Activated naive CD4-positive, alpha-beta T cell treated with anti-CD3 and anti-CD28 coated beads for 36 hours (primary cell): ENCODE data around the gene GPC6. TPM values are rescaled to one million over a fixed set of nuclear protein-coding genes. Genes with fewer than 3 reads are reported as not detected.

Source experiments
- CTCF ChIA-PET: fragments of 350-600 bp; sonication (Branson Sonifier 250); formaldehyde crosslinking; loops from one replicate; lab custom pipeline; 2021; ENCODE audit warnings: antibody characterized with exemption; lab: Charles Lee
- DNase-seq: peaks from one replicate; pipeline ENCODE4 v3.0.0-alpha.2; 2020
- H3K27ac Mint-ChIP-seq: one replicate; pipeline ENCODE4 v1.8.0; 2021; ENCODE audit warnings: mild to moderate bottlenecking, mixed read lengths
- H3K27me3 Mint-ChIP-seq: one replicate; pipeline ENCODE4 v1.8.0; 2021; ENCODE audit warnings: low read depth, mixed read lengths
- H3K36me3 Mint-ChIP-seq: one replicate; pipeline ENCODE4 v1.8.0; 2021; ENCODE audit warnings: low read depth, mixed read lengths
- H3K4me1 Mint-ChIP-seq: one replicate; pipeline ENCODE4 v1.8.0; 2021; ENCODE audit warnings: low read depth, mixed read lengths
- H3K4me3 Mint-ChIP-seq: one replicate; pipeline ENCODE4 v1.8.0; 2021; ENCODE audit warnings: mild to moderate bottlenecking, moderate library complexity, mixed read lengths
- H3K9me3 Mint-ChIP-seq: one replicate; pipeline ENCODE4 v1.8.0; 2021; ENCODE audit warnings: mixed read lengths
- intact Hi-C: fragments of 100-400 bp; cut with micrococcal nuclease; formaldehyde crosslinking; loops from one replicate; pipeline ENCODE4 v1.15.1; 2023
- total RNA-seq, 2 experiments: library from RNA; stranded (reverse); gene quantifications; one replicate each; pipeline ENCODE4 v1.2.3, GENCODE V29; 2021

Gene GPC6
- total RNA-seq, 2 experiments from 2014 or later, result not detected

DNA sequence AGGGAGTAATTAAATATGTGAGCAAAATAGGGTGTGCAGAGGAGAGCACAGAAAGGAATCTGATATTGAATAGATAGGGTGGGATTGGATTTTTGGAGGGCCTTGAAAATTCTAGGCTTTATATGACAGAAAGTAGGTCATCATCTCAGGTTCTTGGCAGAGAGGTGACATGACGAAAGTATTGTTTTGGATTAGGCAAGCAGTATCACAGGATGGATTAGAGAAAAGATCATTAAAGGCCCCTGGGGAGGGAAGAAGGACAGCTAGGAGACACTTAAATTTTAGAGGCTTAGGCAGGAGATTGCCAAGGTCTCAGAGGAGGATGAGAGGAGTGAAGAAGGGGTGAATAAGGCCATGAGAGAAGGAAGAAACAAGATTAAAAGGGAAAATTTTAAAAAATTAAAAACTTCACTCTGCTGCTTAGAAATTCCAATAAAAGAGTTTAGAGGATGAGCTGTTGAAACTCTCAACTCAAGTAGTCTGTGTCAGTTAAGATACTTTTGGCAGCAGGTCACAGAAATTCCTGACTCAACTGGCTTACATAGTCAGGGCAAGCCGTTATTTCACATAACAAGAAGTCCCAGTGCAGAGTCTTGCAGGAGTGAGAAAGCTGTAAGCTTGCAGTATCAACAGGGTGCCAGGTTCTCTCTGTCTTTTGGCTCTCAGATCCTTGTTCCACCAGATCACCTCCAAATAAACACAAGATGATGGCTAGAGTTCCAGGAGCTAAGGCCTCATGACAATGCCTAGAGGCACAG lies 8.8 kb downstream of the GPC6 start:
- CTCF ChIA-PET, result no interaction called here

DNA sequence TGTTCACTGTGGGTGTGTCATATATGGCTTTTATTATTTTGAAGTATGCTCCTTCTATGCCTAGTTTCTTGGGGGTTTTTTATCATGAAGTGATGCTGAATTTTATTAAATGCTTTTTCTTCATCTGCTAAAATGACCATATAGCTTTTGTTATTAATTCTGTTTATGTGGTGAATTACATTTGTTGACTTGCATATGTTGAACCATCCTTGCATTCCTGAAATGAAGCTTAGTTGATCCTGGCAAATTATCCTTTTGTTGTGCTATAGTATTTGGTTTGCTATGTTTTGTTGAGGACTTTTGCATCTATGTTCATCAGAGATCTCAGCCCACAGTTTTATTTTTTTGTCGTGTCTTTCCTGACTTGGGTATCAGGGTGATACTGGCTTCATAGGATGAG lies 12.1 kb downstream of the GPC6 start:
- H3K27ac Mint-ChIP-seq, result no peak overlapping the region
- intact Hi-C loops, result no loop called here
- H3K36me3 Mint-ChIP-seq, result no peaks in the 10 kb centered on the region
- DNase-seq, result no peak
- CTCF ChIA-PET, result no interaction called here
- H3K9me3 Mint-ChIP-seq, result peaks cover 25% of the 10 kb centered on the region
- no peak overlapping the region for H3K4me3 Mint-ChIP-seq
- peaks cover 4% of the 10 kb centered on the region for H3K27me3 Mint-ChIP-seq
- H3K4me1 Mint-ChIP-seq, result no peaks in the 10 kb centered on the region

More for the DNA sequence above, 8.8 kb downstream of the GPC6 start:
- no peak for DNase-seq
- no peaks in the 10 kb centered on the region for H3K36me3 Mint-ChIP-seq
- no peaks in the 10 kb centered on the region for H3K4me1 Mint-ChIP-seq
- H3K27me3 Mint-ChIP-seq, result peaks cover 10% of the 10 kb centered on the region
- H3K4me3 Mint-ChIP-seq, result no peak overlapping the region
- no peak overlapping the region for H3K27ac Mint-ChIP-seq
- intact Hi-C loops, result no loop called here
- peaks cover 25% of the 10 kb centered on the region for H3K9me3 Mint-ChIP-seq

- CTCF ChIA-PET, result no interaction called here
- Mint-ChIP-seq H3K4me1 (no peaks in the 10 kb centered on the region), H3K27me3 (peaks cover 13% of the 10 kb centered on the region), H3K9me3 (peaks cover 14% of the 10 kb centered on the region), H3K36me3 (no peaks in the 10 kb centered on the region), H3K27ac (no peak overlapping the region), H3K4me3 (no peak overlapping the region)
- no peak for DNase-seq
- intact Hi-C loops, result no loop called here
These were observed 16.9 kb downstream of the GPC6 start for GRCh38 chr13:93243375-93244063.

- Mint-ChIP-seq H3K9me3 (peaks cover 6% of the 10 kb centered on the region), H3K27ac (no peak overlapping the region), H3K4me3 (no peak overlapping the region), H3K27me3 (peaks cover 13% of the 10 kb centered on the region), H3K36me3 (no peaks in the 10 kb centered on the region), H3K4me1 (no peaks in the 10 kb centered on the region)
- intact Hi-C loops, result no loop called here
- no peak for DNase-seq
- CTCF ChIA-PET, result no interaction called here
These were observed 17.7 kb downstream of the GPC6 start for GRCh38 chr13:93244141-93244917.

- H3K4me3 Mint-ChIP-seq, result no peak overlapping the region
These were observed 18.3 kb downstream of the GPC6 start for GRCh38 chr13:93244918-93245280.

GRCh38 chr13:93246069-93246468 lies 19.5 kb downstream of the GPC6 start:
- Mint-ChIP-seq H3K9me3 (no peaks in the 10 kb centered on the region), H3K4me1 (no peaks in the 10 kb centered on the region), H3K36me3 (no peaks in the 10 kb centered on the region), H3K27me3 (peaks cover 15% of the 10 kb centered on the region), H3K4me3 (no peak overlapping the region), H3K27ac (no peak overlapping the region)
- CTCF ChIA-PET, result no interaction called here
- intact Hi-C loops, result no loop called here
- no peak for DNase-seq

More at GRCh38 chr13:93244918-93245280, 18.3 kb downstream of the GPC6 start:
- Mint-ChIP-seq H3K27me3 (peaks cover 13% of the 10 kb centered on the region), H3K27ac (no peak overlapping the region), H3K36me3 (no peaks in the 10 kb centered on the region), H3K9me3 (peaks cover 3% of the 10 kb centered on the region), H3K4me1 (no peaks in the 10 kb centered on the region)
- DNase-seq, result no peak
- intact Hi-C loops, result no loop called here
- CTCF ChIA-PET, result no interaction called here

DNA sequence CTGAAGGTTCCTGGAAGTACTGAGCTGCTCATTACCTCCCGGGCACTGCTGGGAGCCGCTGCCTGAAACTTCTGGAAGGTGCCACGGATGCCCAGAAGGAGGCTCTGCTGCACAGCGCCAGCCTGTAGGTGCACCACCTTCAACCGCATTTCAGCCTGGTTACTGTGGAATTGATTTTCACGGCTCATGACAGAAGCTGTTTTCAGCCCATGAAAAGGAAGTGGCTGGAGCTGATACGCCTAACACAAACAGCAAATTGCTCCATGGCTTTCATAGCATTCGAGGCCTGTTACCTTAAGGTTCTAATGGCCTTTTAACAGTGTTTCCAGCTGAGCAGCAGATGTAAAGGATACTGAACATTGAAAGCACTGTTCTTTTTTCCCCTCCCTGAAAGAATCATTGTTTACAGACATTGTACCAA lies 22.0 kb downstream of the GPC6 start:
- H3K27me3 Mint-ChIP-seq, result peaks cover 15% of the 10 kb centered on the region
- intact Hi-C loops, result no loop called here
- H3K4me3 Mint-ChIP-seq, result no peak overlapping the region
- no peak for DNase-seq
- no peaks in the 10 kb centered on the region for H3K4me1 Mint-ChIP-seq
- CTCF ChIA-PET, result no interaction called here
- no peaks in the 10 kb centered on the region for H3K9me3 Mint-ChIP-seq
- H3K27ac Mint-ChIP-seq, result no peak overlapping the region
- no peaks in the 10 kb centered on the region for H3K36me3 Mint-ChIP-seq

DNA sequence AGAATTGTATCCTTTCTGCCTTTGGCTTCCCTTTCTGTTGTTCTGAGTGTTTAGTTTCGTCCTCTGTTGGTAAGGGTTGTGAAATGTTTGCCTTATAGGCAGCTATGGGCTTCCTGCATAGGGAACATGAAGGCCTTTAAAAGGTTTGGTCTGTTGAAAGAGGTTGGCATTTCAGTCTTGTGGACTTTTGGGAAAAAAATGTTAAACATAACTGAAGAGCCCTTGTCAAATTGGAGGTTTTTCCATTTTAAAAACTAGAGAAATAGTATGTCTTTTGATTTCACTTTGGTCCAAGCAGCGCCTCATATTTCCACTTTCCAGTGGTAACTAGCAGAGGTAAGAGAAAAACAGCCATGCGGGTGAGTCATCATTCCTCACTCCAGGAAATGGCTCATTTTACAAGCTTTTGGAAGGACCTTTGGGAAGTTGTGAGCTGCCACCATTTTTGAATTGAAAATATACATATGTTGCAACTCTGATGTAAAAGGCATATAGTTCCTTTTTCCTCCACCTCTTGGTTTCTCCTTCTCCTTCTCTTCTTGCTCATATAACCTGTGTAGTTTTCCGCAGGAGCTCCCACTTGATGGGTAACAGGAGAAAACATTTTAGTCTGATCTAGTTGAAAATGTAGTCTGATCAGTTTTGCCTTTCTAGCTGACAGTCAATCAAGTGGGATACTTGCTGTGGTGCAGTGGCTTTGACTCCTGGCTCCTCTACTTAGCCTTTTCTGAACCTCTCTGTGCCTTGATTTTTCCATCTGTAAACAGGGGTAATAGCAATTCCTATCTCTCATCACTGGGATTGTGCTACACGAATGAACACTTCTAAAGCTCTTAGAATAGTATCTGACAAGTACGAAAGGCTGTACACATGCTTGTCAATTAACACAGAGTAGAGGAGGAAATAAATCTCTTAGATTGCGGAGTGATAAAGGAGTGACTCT lies 23.0 kb downstream of the GPC6 start:
- H3K27ac Mint-ChIP-seq, result no peak overlapping the region
- intact Hi-C loops, result no loop called here
- CTCF ChIA-PET, result no interaction called here
- no peaks in the 10 kb centered on the region for H3K36me3 Mint-ChIP-seq
- no peaks in the 10 kb centered on the region for H3K9me3 Mint-ChIP-seq
- no peaks in the 10 kb centered on the region for H3K4me1 Mint-ChIP-seq
- no peak overlapping the region for H3K4me3 Mint-ChIP-seq
- H3K27me3 Mint-ChIP-seq, result peaks cover 13% of the 10 kb centered on the region
- DNase-seq, result no peak

DNA sequence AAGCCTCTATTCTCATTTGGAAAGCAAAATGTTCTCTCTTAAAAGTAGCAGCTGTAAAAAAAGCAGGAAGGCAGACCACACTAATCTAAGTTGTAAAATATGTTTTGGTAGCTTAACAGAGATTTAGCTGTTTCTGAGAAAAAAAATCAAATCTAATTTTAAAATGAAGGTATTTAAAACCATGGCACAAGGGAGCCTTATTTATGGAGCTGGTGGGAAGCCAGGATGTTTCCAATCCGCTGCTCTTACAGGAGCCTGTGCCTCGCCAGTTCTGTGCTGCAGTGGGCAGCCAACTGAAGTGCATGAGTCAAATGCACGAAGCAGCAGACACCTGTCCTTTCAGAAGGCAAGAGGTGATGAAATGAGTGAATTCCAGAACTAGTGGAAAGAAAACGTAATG lies 28.2 kb downstream of the GPC6 start:
- Mint-ChIP-seq H3K27me3 (peaks cover 2% of the 10 kb centered on the region), H3K27ac (no peak overlapping the region), H3K4me1 (no peaks in the 10 kb centered on the region), H3K4me3 (no peak overlapping the region), H3K36me3 (no peaks in the 10 kb centered on the region), H3K9me3 (no peaks in the 10 kb centered on the region)
- CTCF ChIA-PET, result no interaction called here
- no peak for DNase-seq
- intact Hi-C loops, result no loop called here

- H3K27ac Mint-ChIP-seq, result no peak overlapping the region
- H3K4me3 Mint-ChIP-seq, result no peak overlapping the region
- no peaks in the 10 kb centered on the region for H3K36me3 Mint-ChIP-seq
- intact Hi-C loops, result no loop called here
- H3K27me3 Mint-ChIP-seq, result no peaks in the 10 kb centered on the region
- H3K9me3 Mint-ChIP-seq, result no peaks in the 10 kb centered on the region
- no peak for DNase-seq
- CTCF ChIA-PET, result interaction anchor here (0.6 to 0.7 kb wide), 2 partner anchors 10 to 58 kb away, joined by 3 read pairs; no protein-coding TSS in a partner anchor
- H3K4me1 Mint-ChIP-seq, result no peaks in the 10 kb centered on the region
These were observed 30.4 kb downstream of the GPC6 start for GRCh38 chr13:93256998-93257397.

- no peak overlapping the region for H3K27ac Mint-ChIP-seq
- no peaks in the 10 kb centered on the region for H3K27me3 Mint-ChIP-seq
- CTCF ChIA-PET, result no interaction called here
- H3K9me3 Mint-ChIP-seq, result no peaks in the 10 kb centered on the region
- no peak for DNase-seq
- intact Hi-C loops, result no loop called here
- H3K4me1 Mint-ChIP-seq, result no peaks in the 10 kb centered on the region
- H3K4me3 Mint-ChIP-seq, result no peak overlapping the region
- H3K36me3 Mint-ChIP-seq, result no peaks in the 10 kb centered on the region
These were observed 33.0 kb downstream of the GPC6 start for GRCh38 chr13:93259527-93260080.
